Activated naive CD4-positive, alpha-beta T cell treated with anti-CD3 and anti-CD28 coated beads, Interleukin-2, amount 50 U/mL, for 72 hours (primary cell): ENCODE data around the gene PTPRZ1. TPM values are rescaled to one million over a fixed set of nuclear protein-coding genes. Genes with fewer than 3 reads are reported as not detected.

Experiments used
- ATAC-seq, 2 donors: fragments of 150-1000 bp; cut with Tn5 transposase; 2 replicates each; pipeline ENCODE4 v1.10.0; 2021; ENCODE audit warnings: mild to moderate bottlenecking in 2 of 2, moderate library complexity in 2 of 2
- DNase-seq, 2 donors: peaks; one replicate each; pipeline ENCODE4 v3.0.0; 2021 to 2022; ENCODE audit warnings: low spot score in 2 of 2
- H3K27ac Mint-ChIP-seq, 2 donors: one replicate each; pipeline ENCODE4 v1.8.0; 2022; ENCODE audit warnings: mild to moderate bottlenecking in 2 of 2, mixed read lengths in 2 of 2
- H3K36me3 Mint-ChIP-seq, 2 donors: one replicate each; pipeline ENCODE4 v1.8.0; 2022; ENCODE audit warnings: mixed read lengths in 2 of 2
- H3K9me3 Mint-ChIP-seq, 2 donors: one replicate each; pipeline ENCODE4 v1.8.0; 2022; ENCODE audit warnings: mixed read lengths in 2 of 2
- total RNA-seq, 2 donors: library from RNA; stranded (reverse); gene quantifications; one replicate each; pipeline ENCODE4 v1.2.3, GENCODE V29; 2022

The PTPRZ1 gene
- total RNA-seq, 2 donors from 2014 or later: not detected

DNA sequence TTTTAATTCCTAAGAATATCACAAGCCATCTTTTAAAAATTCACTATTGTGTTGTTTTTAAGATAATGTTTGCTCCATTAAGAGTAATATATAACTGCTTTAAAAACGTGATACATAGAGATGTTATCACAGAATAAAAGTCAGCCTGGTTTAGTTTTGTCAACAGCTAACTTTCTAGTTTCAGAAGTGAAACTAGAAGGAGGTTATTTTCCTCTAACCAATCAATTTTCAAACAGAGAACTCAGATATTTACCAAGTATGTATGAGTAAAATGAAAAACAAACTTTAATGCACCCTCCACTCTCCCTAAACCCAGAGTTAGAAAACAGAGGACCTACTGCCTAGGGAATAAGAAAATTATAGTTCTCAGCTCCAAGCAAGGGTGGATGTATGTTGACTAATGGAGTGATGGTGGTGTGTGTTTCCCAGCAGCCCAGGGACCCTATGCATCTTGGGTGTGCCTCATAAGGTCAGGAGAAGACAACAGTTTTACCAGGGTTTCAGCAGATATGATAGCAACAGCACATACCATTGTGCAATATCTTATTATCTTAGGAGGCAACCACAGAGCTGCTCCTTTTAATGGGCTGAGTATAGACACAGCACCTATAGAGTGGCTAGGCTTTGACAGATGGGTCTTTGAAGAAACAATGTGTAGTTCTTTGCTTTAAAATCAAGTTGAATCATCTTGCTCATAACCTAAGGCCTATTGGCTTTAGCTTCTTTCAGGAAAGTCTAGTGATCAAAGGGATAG, 58.4 kb downstream of the PTPRZ1 start:
- Mint-ChIP-seq H3K27ac (no peak overlapping the region), H3K9me3 (peaks cover 0 to 4% of the 10 kb centered on the region in 2 donors), H3K36me3 (no peaks in the 10 kb centered on the region)
- DNase-seq (no peak), ATAC-seq (no peak)

- ATAC-seq (no peak), DNase-seq (no peak)
- peaks cover 0 to 9% of the 10 kb centered on the region in 2 donors for H3K9me3 Mint-ChIP-seq
- no peak overlapping the region for H3K27ac Mint-ChIP-seq
- H3K36me3 Mint-ChIP-seq: no peaks in the 10 kb centered on the region
Observed at GRCh38 chr7:121932768-121933167, 59.8 kb downstream of the PTPRZ1 start.

- no peak overlapping the region for H3K27ac Mint-ChIP-seq
- peaks cover 0 to 9% of the 10 kb centered on the region in 2 donors for H3K9me3 Mint-ChIP-seq
- no peak for ATAC-seq
- H3K36me3 Mint-ChIP-seq: no peaks in the 10 kb centered on the region
- DNase-seq: no peak
Observed at GRCh38 chr7:121936951-121937623, 64.1 kb downstream of the PTPRZ1 start.

- Mint-ChIP-seq H3K36me3 (no peaks in the 10 kb centered on the region), H3K27ac (no peak overlapping the region), H3K9me3 (peaks cover 0 to 9% of the 10 kb centered on the region in 2 donors)
- DNase-seq: no peak
- no peak for ATAC-seq
Observed at GRCh38 chr7:121938429-121938996, 65.6 kb downstream of the PTPRZ1 start.

DNA sequence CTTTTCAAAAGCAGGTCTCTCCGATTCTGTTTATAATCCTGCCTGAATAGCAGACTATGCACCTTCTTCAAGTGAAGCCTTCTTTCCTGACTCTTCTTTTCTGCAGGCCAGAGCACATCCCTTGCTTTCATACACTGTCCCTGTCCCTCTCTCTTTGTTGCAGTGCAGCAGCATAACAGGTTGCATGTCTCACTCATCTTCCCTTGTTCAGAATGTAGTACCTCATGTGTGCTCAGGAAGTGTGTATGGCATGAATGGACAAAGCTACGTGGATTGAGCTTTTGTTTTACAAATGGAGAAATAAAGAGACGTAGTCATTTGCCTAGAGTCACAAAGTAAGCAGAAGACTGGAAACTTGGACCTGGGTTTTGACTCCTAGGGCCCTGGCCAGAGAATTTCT, 68.0 kb downstream of the PTPRZ1 start:
- Mint-ChIP-seq H3K36me3 (no peaks in the 10 kb centered on the region), H3K9me3 (peaks cover 0 to 5% of the 10 kb centered on the region in 2 donors)
- DNase-seq: no peak

GRCh38 chr7:121941830-121942229, 68.9 kb downstream of the PTPRZ1 start:
- no peak for DNase-seq
- H3K27ac Mint-ChIP-seq: no peak overlapping the region
- H3K36me3 Mint-ChIP-seq: no peaks in the 10 kb centered on the region
- ATAC-seq: no peak
- peaks cover 0 to 5% of the 10 kb centered on the region in 2 donors for H3K9me3 Mint-ChIP-seq

More for the DNA sequence above, 68.0 kb downstream of the PTPRZ1 start:
- no peak for ATAC-seq
- H3K27ac Mint-ChIP-seq: no peak overlapping the region

- Mint-ChIP-seq H3K27ac (no peak overlapping the region), H3K9me3 (peaks cover 3 to 4% of the 10 kb centered on the region in 2 donors), H3K36me3 (no peaks in the 10 kb centered on the region)
- no peak for ATAC-seq
- DNase-seq: no peak
Observed at GRCh38 chr7:121945066-121945465, 72.1 kb downstream of the PTPRZ1 start.

- DNase-seq: no peak
- Mint-ChIP-seq H3K36me3 (no peaks in the 10 kb centered on the region), H3K9me3 (peaks cover 3 to 4% of the 10 kb centered on the region in 2 donors), H3K27ac (no peak overlapping the region)
- no peak for ATAC-seq
Observed at GRCh38 chr7:121945480-121946236, 72.7 kb downstream of the PTPRZ1 start.

GRCh38 chr7:121953164-121953563, 80.2 kb downstream of the PTPRZ1 start:
- Mint-ChIP-seq H3K9me3 (peaks cover 9 to 12% of the 10 kb centered on the region in 2 donors), H3K36me3 (no peaks in the 10 kb centered on the region), H3K27ac (no peak overlapping the region)
- ATAC-seq: no peak
- DNase-seq: no peak

DNA sequence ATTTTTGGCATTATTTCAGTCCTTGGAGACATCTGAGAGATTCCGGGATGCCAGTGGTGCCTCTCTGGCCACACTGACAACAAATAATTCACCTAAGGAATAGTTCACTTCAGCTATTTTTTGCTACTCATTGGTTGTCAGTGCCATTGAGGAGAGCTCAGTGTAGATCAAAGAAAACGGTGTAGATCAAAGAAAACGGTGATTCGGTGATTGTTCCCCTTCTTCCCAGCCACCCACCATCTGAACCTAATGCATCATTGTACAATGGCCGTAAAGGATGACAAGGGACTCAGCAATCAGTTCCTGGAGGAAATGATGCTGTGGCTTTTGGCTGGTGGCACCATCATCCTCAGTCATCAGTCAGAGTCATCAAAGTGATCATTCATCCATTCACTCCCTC, 80.6 kb downstream of the PTPRZ1 start:
- DNase-seq (no peak), ATAC-seq (no peak)
- Mint-ChIP-seq H3K27ac (no peak overlapping the region), H3K36me3 (no peaks in the 10 kb centered on the region), H3K9me3 (peaks cover 6 to 12% of the 10 kb centered on the region in 2 donors)

DNA sequence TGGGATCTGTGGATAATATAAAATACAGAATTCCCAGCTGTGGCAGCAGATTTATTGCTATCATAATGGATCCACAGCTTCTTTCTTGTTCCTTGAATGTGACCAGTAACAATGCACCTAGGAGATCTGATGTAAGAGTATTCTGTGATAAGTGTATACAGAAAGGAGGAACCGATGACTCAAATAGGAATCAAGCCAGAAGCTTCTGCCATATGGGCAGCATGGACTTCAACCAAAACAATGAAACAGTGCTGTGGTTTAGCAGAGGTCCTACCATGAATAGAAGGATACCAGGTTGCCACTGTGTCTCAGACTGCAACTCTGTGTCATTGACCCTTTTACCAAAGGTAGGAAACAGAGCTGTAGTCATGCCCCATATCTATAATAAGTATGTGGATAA, 81.8 kb downstream of the PTPRZ1 start:
- Mint-ChIP-seq H3K36me3 (no peaks in the 10 kb centered on the region), H3K9me3 (peaks cover 6 to 10% of the 10 kb centered on the region in 2 donors), H3K27ac (no peak overlapping the region)
- DNase-seq: no peak
- ATAC-seq: no peak

DNA sequence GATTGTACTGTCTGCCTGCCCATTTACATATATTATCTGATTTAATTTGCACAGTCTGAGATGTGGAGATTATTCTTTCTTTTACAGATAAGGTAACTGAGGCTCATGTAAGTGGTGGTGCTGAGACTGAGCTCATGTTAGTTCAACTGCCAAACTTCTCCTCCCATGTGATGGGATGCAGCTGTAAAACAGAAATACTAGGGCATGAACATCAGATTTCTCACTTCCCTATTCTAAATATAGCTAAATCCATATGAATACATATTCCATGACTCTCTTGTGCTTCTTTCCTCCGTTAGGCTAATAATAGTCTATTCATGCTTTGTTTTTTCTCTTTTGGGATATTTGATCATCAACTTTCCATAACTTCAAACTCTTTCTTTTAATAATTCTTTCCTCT, 84.7 kb downstream of the PTPRZ1 start:
- DNase-seq (no peak), ATAC-seq (no peak)
- Mint-ChIP-seq H3K9me3 (peaks cover 8 to 11% of the 10 kb centered on the region in 2 donors), H3K36me3 (no peaks in the 10 kb centered on the region), H3K27ac (no peak overlapping the region)

DNA sequence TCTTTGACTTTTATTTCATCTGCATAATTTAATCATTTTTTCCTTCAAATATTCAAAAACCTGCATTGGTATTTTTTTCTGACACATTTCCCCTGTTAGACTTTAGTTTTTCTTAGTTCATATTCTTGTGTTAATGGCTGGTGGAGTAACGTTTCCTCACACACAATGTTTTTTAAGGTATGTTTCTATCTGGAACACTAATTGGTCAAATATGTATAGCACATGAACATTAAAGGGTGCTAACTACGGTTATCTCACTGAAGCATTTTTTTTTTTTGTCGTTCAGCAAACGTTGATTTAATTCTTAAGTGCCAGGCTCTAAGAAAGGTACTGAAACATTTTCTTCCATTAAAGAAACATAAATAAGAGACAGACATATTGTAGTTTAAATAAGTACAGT, 87.7 kb downstream of the PTPRZ1 start:
- ATAC-seq: no peak
- DNase-seq: no peak
- no peaks in the 10 kb centered on the region for H3K36me3 Mint-ChIP-seq
- H3K27ac Mint-ChIP-seq: no peak overlapping the region
- H3K9me3 Mint-ChIP-seq: peaks cover 12 to 17% of the 10 kb centered on the region in 2 donors

GRCh38 chr7:121961089-121961867, 88.3 kb downstream of the PTPRZ1 start:
- H3K27ac Mint-ChIP-seq: no peak overlapping the region
- DNase-seq (no peak), ATAC-seq (no peak)
- H3K36me3 Mint-ChIP-seq: no peaks in the 10 kb centered on the region
- peaks cover 12 to 17% of the 10 kb centered on the region in 2 donors for H3K9me3 Mint-ChIP-seq

DNA sequence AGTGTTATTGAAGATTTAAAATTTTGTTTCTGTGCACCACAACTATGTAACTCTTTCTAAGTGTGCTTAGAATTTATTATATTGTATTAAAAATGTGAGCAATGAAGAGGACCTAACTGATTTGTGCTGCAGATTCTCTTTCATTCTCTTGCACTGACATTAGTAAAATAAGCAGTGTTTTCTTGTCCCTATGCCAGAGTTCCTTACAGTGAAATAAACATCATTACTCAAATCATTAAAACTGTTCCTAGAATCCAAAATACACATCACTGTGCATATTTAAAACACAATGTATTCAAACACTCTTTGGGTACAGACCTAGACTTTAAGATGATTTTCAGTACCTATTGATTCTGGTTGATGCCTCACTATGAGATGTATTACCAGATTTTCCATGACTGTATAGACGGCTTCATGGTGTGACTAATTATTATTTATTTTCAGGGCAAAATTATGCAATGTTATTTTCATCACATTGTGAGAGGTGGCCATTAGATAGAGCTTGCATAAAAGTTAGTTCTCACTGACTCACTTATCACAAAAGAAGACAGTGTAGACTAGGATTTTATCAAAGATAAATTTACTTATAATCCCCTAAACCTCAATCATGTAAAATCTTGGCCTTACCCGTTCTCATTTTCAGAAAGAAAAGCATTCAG, 93.4 kb downstream of the PTPRZ1 start:
- Mint-ChIP-seq H3K36me3 (no peaks in the 10 kb centered on the region), H3K9me3 (peaks cover 12 to 17% of the 10 kb centered on the region in 2 donors), H3K27ac (no peak overlapping the region)
- DNase-seq (no peak), ATAC-seq (no peak)

DNA sequence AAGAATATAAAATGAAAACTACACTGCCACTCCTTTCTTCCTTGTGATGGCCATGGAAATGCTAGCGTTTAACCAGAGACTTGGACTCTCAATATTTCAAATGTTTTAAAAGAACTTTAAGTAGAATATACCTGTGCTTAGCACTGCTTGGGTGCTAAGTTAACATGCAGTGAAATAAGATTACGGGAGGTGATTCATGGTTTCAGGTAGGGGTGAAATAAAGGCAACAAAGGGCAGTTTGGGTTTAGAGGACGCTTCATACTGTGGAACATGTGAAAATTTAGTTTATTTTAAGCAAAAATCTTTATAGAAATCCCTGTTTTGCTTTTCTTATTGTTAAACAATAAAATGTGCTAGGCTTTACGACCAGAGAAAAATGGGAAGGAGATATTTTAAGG, 94.0 kb downstream of the PTPRZ1 start:
- Mint-ChIP-seq H3K9me3 (peaks cover 12 to 17% of the 10 kb centered on the region in 2 donors), H3K27ac (no peak overlapping the region), H3K36me3 (no peaks in the 10 kb centered on the region)
- DNase-seq: no peak
- ATAC-seq: no peak
